Measurements from ENCODE around the gene LTBR. TPM values are rescaled to one million over a fixed set of nuclear protein-coding genes. Genes with fewer than 3 reads are reported as not detected.

The LTBR gene
- total RNA-seq, 1 donor from 2014 or later = 55.8 TPM

- DNase-seq (ENCODE audit: low read depth) (peak; percentile 91), FAIRE-seq (peak; percentile 79)
- no peak for TF ChIP-seq CTCF (IDR thresholded peaks at IDR 0.05; ENCODE audit: insufficient read depth, low read length, severe bottlenecking)
- Histone ChIP-seq H3K36me3 (ENCODE audit: control insufficient read depth, insufficient read depth, low read length) (no peaks in the 10 kb centered on the region), H3K4me3 (ENCODE audit: low read depth, low read length) (no peak overlapping the region), H3K27me3 (ENCODE audit: control insufficient read depth, insufficient read depth, low read length) (no peaks in the 10 kb centered on the region)
These were observed 46.4 kb downstream of the LTBR start for GRCh38 chr12:6430124-6430989.

- H3K36me3 ChIP-seq (ENCODE audit: control insufficient read depth, insufficient read depth, low read length) = no peaks in the 10 kb centered on the region
- TF ChIP-seq CTCF (IDR thresholded peaks at IDR 0.05; ENCODE audit: insufficient read depth, low read length, severe bottlenecking) = no peak
- DNase-seq (ENCODE audit: low read depth) = no peak
- no peak for FAIRE-seq
- no peaks in the 10 kb centered on the region for H3K27me3 ChIP-seq (ENCODE audit: control insufficient read depth, insufficient read depth, low read length)
- no peak overlapping the region for H3K4me3 ChIP-seq (ENCODE audit: low read depth, low read length)
These were observed 49.0 kb downstream of the LTBR start for GRCh38 chr12:6432991-6433390.

- TF ChIP-seq CTCF (IDR thresholded peaks at IDR 0.05; ENCODE audit: insufficient read depth, low read length, severe bottlenecking) = no peak
- no peak for FAIRE-seq
- no peaks in the 10 kb centered on the region for H3K36me3 ChIP-seq (ENCODE audit: control insufficient read depth, insufficient read depth, low read length)
- H3K4me3 ChIP-seq (ENCODE audit: low read depth, low read length) = no peak overlapping the region
- H3K27me3 ChIP-seq (ENCODE audit: control insufficient read depth, insufficient read depth, low read length) = no peaks in the 10 kb centered on the region
- DNase-seq (ENCODE audit: low read depth) = no peak
These were observed 50.5 kb downstream of the LTBR start for GRCh38 chr12:6434205-6435140.

- no peaks in the 10 kb centered on the region for H3K36me3 ChIP-seq (ENCODE audit: control insufficient read depth, insufficient read depth, low read length)
These were observed 52.2 kb downstream of the LTBR start for GRCh38 chr12:6435961-6436715.

More at GRCh38 chr12:6435961-6436715, 52.2 kb downstream of the LTBR start:
- FAIRE-seq (no peak), DNase-seq (ENCODE audit: low read depth) (no peak)
- no peak overlapping the region for H3K4me3 ChIP-seq (ENCODE audit: low read depth, low read length)
- no peak for TF ChIP-seq CTCF (IDR thresholded peaks at IDR 0.05; ENCODE audit: insufficient read depth, low read length, severe bottlenecking)
- no peaks in the 10 kb centered on the region for H3K27me3 ChIP-seq (ENCODE audit: control insufficient read depth, insufficient read depth, low read length)
